Omental fat pad (tissue), 4 donors: Measurements from ENCODE around the gene NBPF26. TPM values are rescaled to one million over a fixed set of nuclear protein-coding genes. Genes with fewer than 3 reads are reported as not detected.
"Not testable (repeated sequence)": the region's sequence is repeated elsewhere in the genome, so short reads cannot be mapped to it uniquely, and the experiment has no call there.

Source experiments
- ATAC-seq: fragments of 150-250 bp; one replicate; pipeline ENCODE4 v1.9.1; 2016; ENCODE audit warnings: mild to moderate bottlenecking, moderate library complexity; ENCODE audit not compliant: low FRiP score
- DNase-seq: peaks from one replicate; pipeline ENCODE4 v3.0.0-alpha.2; 2019; ENCODE audit warnings: low spot score
- total RNA-seq, 4 donors: library from RNA; depleted of rRNA; stranded (reverse); fragments of >200 nt; gene quantifications; one replicate each; pipeline ENCODE4 v1.1.0, GENCODE V29; 2016
- TF ChIP-seq, protein P1 (sequence below), 3 donors: fragments of 450-650 bp; IDR thresholded peaks; one replicate each; pipeline ENCODE4 v1.5.1; 2016 to 2017; ENCODE audit warnings: antibody characterized with exemption in 3 of 3, mild to moderate bottlenecking in 3 of 3, moderate library complexity in 2 of 3

NBPF26 gene
- total RNA-seq: 10 to 100 TPM; 14.9 to 23.3 (median 16.1) TPM

DNA sequence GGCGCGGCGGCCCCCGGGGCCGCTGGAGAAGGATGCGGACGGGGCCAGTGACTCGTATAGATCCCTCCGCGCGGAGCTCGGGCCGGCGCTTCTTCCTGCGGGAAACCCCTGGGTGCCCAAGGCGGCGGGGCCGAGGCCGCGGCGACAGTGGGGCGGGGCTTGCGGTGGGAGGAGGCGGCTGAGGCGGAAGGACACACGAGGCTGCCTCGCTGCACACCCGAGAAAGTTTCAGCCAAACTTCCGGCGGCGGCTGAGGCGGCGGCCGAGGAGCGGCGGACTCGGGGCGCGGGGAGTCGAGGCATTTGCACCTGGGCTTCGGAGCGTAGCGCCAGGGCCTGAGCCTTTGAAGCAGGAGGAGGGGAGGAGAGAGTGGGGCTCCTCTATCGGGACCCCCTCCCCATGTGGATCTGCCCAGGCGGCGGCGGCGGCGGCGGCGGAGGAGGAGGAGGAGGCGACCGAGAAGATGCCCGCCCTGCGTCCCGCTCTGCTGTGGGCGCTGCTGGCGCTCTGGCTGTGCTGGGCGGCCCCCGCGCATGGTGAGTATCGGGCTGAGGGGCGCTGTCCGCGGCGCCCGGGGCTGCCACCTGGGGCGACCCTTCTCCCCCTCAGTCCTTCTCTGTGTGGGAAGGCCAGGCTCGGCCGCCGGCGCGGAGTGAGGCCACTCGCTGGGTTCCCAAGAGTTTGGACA lies at the start of gene NBPF26:
Gene NBPF26, plus strand, starts transcription at position 231 of the 688 bp plus-strand sequence.
- ATAC-seq (peak; percentile 95), DNase-seq (peak; percentile 25)

DNA sequence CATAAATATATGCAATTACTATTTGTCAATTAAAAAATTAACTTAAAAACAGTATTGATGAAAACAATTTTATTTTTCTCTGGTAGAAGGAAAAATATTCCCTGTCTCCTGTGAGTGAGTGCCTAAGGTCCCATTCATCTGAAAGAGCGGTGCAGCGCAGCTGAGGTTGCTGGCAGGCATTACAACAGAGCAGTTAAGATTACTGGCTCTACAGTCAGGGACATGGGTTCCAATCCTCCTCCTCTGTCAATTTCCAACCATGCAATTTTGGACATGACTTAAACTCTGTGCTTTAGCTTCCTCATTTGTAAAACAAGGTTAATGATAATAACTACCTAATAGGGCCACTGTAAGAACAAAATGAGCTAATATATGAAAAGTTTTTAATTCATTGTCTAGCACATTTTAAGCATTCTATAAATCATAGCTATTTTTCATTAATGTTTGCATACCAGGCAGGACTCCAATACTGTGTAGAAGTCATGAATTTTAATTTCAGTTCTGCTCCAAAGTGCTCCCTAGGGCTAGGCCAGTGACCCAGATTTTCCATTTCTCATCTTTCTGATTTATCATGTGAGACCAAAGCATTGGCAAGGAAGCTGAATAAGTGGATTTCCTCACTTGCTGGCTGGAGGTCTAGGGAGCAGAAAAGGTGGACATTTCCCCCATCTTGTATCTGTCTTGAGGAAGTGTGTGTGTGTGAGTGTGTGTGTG lies 43.5 kb upstream of the NBPF26 start:
- DNase-seq: not testable (repeated sequence)

GRCh38 chr1:120680938-120681337 lies 42.8 kb upstream of the NBPF26 start:
- ATAC-seq: not testable (repeated sequence)

More for the DNA sequence above, 43.5 kb upstream of the NBPF26 start:
- peak; percentile 44 for ATAC-seq

GRCh38 chr1:120684397-120684796 lies 39.3 kb upstream of the NBPF26 start:
- ATAC-seq: peak; percentile 74
- DNase-seq: not testable (repeated sequence)

More at GRCh38 chr1:120680938-120681337, 42.8 kb upstream of the NBPF26 start:
- not testable (repeated sequence) for DNase-seq

GRCh38 chr1:120685622-120686021 lies 38.1 kb upstream of the NBPF26 start:
- ATAC-seq, DNase-seq: not testable (repeated sequence)

- not testable (repeated sequence) for ATAC-seq, DNase-seq
Observed at GRCh38 chr1:120687250-120687649, 36.5 kb upstream of the NBPF26 start.

DNA sequence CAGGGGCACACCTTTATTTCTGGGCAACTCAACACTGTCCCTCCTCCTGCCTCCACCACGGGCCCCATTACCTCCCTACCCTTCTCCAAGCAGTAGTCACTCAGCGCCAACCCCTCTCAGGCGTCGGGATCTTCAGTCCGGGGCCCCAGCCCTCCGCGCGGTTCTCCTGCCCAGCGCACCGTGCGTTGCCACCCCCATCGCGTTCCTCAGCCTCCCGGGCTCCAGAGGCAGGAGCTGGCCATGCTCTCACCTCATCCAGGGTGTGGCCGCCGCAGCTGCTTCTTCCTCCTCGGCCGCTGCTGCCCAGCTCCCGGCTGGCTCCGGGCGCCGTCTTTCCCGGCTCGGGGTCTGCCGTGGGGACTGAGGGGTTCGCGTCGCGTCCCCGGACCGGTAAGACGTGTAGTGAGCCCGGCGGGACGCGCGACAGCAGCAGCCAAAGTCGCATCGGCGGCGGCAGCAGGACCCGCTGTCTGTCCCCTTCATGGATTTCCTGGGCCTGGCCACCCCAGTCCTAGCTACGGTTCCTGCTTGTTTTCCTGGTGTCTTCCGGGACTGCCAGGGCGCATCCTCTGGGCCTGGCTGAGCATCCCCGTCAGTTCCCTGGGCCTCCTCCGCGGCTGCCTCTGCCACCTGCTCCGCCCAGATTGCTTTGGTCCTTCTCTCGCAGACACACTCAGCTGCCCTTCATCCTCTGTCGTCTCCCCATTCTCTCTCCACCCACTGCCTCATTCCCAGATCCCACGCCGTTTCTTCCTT lies 22.8 kb upstream of the NBPF26 start:
- not testable (repeated sequence) for DNase-seq
- peak; percentile 75 for ATAC-seq

- ATAC-seq, DNase-seq: not testable (repeated sequence)
Observed at GRCh38 chr1:120723358-120723714, 409 bp upstream of the NBPF26 start.

- not testable (repeated sequence) for DNase-seq, ATAC-seq
Observed at GRCh38 chr1:120724507-120724906, 762 bp downstream of the NBPF26 start.

DNA sequence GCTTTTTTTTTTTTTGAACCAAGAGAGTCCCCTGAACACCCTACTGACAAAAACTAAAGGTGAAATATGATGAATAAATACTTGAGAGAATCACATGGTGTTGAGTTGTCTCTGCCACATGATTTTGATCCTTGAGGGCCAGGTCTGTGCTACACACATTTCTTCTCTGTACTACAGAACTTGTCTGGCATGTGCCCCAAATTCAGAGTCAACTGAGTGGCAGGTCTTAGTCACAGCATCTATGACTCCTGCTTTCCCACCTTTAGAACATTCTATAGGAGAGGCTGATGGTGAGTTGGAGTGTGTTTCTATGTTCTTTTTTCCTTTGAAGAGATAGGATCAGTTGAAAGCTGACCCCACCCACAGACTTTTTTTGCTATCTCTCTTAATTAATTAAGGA lies 5.1 kb downstream of the NBPF26 start:
- DNase-seq, ATAC-seq: not testable (repeated sequence)

DNA sequence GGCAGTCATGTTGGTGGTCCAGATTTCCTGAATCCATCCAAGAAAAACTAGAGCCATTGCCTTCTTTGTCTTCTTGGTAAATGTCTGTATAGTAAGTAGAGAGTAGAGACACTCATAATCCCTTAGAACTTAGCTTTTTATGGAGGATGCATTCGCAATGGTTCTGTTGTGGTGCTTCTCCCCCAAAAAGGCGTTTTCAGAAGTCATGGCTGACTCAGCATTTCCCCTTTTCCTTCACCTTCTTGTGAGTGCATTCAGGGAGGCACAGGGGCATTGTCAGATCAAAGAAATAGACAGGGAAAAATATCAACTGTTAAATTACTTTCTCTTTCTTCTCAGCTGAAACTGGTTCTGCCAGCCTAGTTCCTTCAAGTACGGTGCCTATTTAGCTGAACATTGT lies 45.3 kb downstream of the NBPF26 start:
- not testable (repeated sequence) for DNase-seq, ATAC-seq

GRCh38 chr1:120805452-120805851 lies 81.7 kb downstream of the NBPF26 start:
- not testable (repeated sequence) for DNase-seq, ATAC-seq

DNA sequence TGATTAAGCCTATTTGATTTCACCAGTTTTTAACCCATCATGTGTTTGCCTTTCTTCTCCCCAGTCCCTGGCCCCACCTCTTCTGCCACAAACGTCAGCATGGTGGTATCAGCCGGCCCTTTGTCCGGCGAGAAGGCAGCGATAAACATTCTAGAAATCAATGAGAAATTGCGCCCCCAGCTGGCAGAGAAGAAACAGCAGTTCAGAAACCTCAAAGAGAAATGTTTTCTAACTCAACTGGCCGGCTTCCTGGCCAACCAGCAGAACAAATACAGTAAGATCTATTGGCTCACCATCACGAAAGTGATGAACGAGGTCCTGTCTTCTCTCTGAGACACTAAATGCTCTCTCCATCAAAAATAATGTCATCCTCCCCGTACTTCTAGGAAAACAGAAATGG lies 88.1 kb downstream of the NBPF26 start:
- TF ChIP-seq, protein P1, sequence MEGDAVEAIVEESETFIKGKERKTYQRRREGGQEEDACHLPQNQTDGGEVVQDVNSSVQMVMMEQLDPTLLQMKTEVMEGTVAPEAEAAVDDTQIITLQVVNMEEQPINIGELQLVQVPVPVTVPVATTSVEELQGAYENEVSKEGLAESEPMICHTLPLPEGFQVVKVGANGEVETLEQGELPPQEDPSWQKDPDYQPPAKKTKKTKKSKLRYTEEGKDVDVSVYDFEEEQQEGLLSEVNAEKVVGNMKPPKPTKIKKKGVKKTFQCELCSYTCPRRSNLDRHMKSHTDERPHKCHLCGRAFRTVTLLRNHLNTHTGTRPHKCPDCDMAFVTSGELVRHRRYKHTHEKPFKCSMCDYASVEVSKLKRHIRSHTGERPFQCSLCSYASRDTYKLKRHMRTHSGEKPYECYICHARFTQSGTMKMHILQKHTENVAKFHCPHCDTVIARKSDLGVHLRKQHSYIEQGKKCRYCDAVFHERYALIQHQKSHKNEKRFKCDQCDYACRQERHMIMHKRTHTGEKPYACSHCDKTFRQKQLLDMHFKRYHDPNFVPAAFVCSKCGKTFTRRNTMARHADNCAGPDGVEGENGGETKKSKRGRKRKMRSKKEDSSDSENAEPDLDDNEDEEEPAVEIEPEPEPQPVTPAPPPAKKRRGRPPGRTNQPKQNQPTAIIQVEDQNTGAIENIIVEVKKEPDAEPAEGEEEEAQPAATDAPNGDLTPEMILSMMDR (IDR thresholded peaks at IDR 0.05): peak in 1 of 3 donors; percentile 55
- not testable (repeated sequence) for ATAC-seq, DNase-seq

DNA sequence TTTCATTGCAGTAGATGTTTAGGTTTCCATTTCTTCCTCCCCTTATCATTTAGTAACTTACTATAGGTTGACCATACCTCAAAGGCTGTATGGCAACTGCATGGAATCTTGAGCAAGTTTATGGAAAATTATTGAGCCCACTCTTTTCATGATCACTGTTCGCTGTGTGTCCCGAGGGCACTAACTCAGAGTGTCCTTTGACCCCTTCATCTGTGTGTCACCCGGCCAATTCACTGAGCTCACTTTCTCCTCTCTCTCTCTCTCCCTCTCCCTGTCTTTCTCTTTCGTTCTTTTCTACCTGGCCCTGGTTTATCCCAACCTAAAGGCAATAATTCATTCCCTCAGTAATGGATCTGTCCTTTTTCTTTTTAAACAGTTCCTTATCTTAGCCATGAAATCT lies 101.3 kb downstream of the NBPF26 start:
- ATAC-seq, DNase-seq: not testable (repeated sequence)

DNA sequence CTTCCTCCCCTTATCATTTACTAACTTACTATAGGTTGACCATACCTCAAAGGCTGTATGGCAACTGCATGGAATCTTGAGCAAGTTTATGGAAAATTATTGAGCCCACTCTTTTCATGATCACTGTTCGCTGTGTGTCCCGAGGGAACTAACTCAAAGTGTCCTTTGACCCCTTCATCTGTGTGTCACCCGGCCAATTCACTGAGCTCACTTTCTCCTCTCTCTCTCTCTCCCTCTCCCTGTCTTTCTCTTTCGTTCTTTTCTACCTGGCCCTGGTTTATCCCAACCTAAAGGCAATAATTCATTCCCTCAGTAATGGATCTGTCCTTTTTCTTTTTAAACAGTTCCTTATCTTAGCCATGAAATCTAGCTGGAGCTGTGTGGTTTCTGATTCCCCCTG lies 102.9 kb downstream of the NBPF26 start:
- ATAC-seq: not testable (repeated sequence)

GRCh38 chr1:120844186-120844944 lies 120.6 kb downstream of the NBPF26 start:
- not testable (repeated sequence) for ATAC-seq
- peak; percentile 61 for DNase-seq

More for the DNA sequence above, 102.9 kb downstream of the NBPF26 start:
- not testable (repeated sequence) for DNase-seq

DNA sequence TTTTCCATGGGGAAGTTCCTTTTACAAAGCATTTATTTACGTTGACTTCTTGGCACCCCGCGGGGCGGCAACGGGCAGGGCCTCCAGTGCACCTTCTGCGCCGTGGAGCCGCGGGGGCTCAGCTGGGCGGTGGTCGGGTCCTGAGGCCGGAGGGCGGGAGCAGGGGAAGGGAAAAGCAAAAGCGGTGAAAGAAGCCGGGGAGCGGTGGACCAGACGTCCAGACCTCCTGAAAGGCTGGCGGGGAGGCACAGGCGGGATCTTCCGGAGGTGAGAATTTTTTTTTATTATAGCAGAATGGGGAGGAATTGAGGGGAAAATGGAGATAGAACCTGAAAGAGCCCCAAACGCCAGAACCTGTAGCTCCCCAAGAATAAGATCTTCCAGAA lies 121.2 kb downstream of the NBPF26 start:
- not testable (repeated sequence) for ATAC-seq

More for the DNA sequence above, 121.2 kb downstream of the NBPF26 start:
- not testable (repeated sequence) for DNase-seq
